ENCODE results near the gene TRABD2B. TPM values are rescaled to one million over a fixed set of nuclear protein-coding genes. Genes with fewer than 3 reads are reported as not detected.

The TRABD2B gene
- total RNA-seq, 2 experiments from 2014 or later, result not detected

GRCh38 chr1:47883963-47884362 lies 113.2 kb downstream of the TRABD2B start:
- no peaks in the 10 kb centered on the region for H3K4me1 Mint-ChIP-seq (ENCODE audit: low read depth)
- H3K4me3 Mint-ChIP-seq, result no peak overlapping the region
- DNase-seq, result no peak
- peaks cover 2% of the 10 kb centered on the region for H3K27me3 Mint-ChIP-seq (ENCODE audit: low read depth)
- CTCF ChIA-PET, result no interaction called here
- H3K27ac Mint-ChIP-seq, result no peak overlapping the region
- intact Hi-C loops (cut with micrococcal nuclease), result no loop called here
- H3K36me3 Mint-ChIP-seq (ENCODE audit: low read depth), result no peaks in the 10 kb centered on the region
- no peaks in the 10 kb centered on the region for H3K9me3 Mint-ChIP-seq

GRCh38 chr1:47881505-47882442 lies 115.4 kb downstream of the TRABD2B start:
- peaks cover under 1% of the 10 kb centered on the region for H3K27me3 Mint-ChIP-seq (ENCODE audit: low read depth)
- no peak for DNase-seq
- no peak overlapping the region for H3K27ac Mint-ChIP-seq
- intact Hi-C loops (cut with micrococcal nuclease), result no loop called here
- no peak overlapping the region for H3K4me3 Mint-ChIP-seq
- no peaks in the 10 kb centered on the region for H3K9me3 Mint-ChIP-seq
- H3K36me3 Mint-ChIP-seq (ENCODE audit: low read depth), result no peaks in the 10 kb centered on the region
- H3K4me1 Mint-ChIP-seq (ENCODE audit: low read depth), result no peaks in the 10 kb centered on the region
- CTCF ChIA-PET, result no interaction called here

DNA sequence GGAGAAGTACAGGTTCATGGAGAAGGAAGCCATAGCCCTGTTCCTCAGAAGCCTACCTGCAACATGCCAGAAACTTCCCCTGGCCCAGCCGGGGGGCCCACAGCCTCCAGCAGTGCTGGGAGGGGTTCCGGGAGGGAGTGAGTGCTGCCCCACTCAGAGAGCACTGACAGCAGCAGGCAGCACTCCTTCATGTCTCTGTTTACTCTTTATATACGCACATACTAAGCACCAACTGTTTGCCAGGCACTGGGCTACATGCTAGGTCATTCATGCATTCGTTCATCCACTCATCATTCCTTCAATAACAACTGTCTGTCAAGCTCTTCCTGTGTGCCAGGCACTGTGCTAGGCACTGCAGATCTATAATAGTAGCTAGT lies 120.6 kb downstream of the TRABD2B start:
- intact Hi-C loops (cut with micrococcal nuclease), result no loop called here
- H3K27me3 Mint-ChIP-seq (ENCODE audit: low read depth), result peaks cover 5% of the 10 kb centered on the region
- no peaks in the 10 kb centered on the region for H3K9me3 Mint-ChIP-seq
- H3K36me3 Mint-ChIP-seq (ENCODE audit: low read depth), result no peaks in the 10 kb centered on the region
- H3K27ac Mint-ChIP-seq, result no peak overlapping the region
- H3K4me1 Mint-ChIP-seq (ENCODE audit: low read depth), result no peaks in the 10 kb centered on the region
- DNase-seq, result no peak
- CTCF ChIA-PET, result interaction anchor here (0.5 kb wide), 1 partner anchor 104 kb away, joined by 3 read pairs; no protein-coding TSS in a partner anchor
- H3K4me3 Mint-ChIP-seq, result no peak overlapping the region

DNA sequence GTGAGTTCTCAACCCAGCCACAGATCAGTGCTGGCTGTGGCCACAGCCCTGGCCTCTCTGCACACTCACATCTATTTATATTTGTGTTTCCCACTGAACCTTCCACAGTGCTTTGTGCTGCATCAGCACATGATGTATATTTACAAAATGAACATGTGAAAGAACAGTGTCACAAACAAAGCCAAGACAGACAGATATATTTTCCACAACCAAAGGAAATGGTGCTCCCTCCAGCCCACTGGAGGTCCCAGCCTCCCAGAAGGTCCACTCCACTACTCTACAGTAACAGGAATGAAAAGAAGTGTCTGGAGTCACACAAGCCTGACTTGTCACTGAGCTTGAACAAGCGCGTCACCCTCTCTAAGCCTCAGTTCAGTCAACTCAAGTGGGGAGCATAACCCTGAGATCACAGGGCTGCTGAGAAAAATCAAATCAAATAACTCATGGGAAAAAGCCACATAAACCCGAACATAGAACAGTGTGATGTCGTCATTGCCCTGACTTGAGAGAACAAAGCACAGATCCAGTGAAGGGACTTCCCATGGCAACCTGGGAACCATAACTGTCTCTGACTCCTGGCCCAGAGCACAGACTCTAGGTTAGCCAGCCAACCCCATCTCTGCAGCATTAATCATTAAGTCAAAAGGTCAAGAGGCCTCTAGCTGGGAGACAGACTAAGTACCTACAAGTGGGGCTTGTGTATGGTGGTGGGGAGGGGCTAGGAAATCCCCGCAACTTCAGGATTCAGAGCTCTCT lies 121.2 kb downstream of the TRABD2B start:
- intact Hi-C loops (cut with micrococcal nuclease), result no loop called here
- CTCF ChIA-PET, result interaction anchor here (0.5 to 1.0 kb wide), 2 partner anchors 105 to 328 kb away, joined by 3 to 4 read pairs; no protein-coding TSS in a partner anchor

GRCh38 chr1:47875036-47875435 lies 122.1 kb downstream of the TRABD2B start:
- Mint-ChIP-seq H3K4me1 (ENCODE audit: low read depth) (no peaks in the 10 kb centered on the region), H3K36me3 (ENCODE audit: low read depth) (no peaks in the 10 kb centered on the region), H3K9me3 (no peaks in the 10 kb centered on the region), H3K27ac (no peak overlapping the region), H3K4me3 (no peak overlapping the region), H3K27me3 (ENCODE audit: low read depth) (peaks cover 5% of the 10 kb centered on the region)
- intact Hi-C loops (cut with micrococcal nuclease), result no loop called here
- no peak for DNase-seq
- CTCF ChIA-PET, result interaction anchor here (1.0 kb wide), 1 partner anchor 329 kb away, joined by 4 read pairs; no protein-coding TSS in a partner anchor

More for the DNA sequence above, 121.2 kb downstream of the TRABD2B start:
- no peak for DNase-seq
- Mint-ChIP-seq H3K36me3 (ENCODE audit: low read depth) (no peaks in the 10 kb centered on the region), H3K27ac (no peak overlapping the region), H3K27me3 (ENCODE audit: low read depth) (peaks cover 5% of the 10 kb centered on the region), H3K9me3 (no peaks in the 10 kb centered on the region), H3K4me3 (no peak overlapping the region), H3K4me1 (ENCODE audit: low read depth) (no peaks in the 10 kb centered on the region)

- Mint-ChIP-seq H3K4me1 (ENCODE audit: low read depth) (no peaks in the 10 kb centered on the region), H3K27ac (no peak overlapping the region), H3K4me3 (no peak overlapping the region), H3K27me3 (ENCODE audit: low read depth) (peaks cover 5% of the 10 kb centered on the region), H3K36me3 (ENCODE audit: low read depth) (no peaks in the 10 kb centered on the region), H3K9me3 (no peaks in the 10 kb centered on the region)
- intact Hi-C loops (cut with micrococcal nuclease), result no loop called here
- no peak for DNase-seq
- CTCF ChIA-PET, result no interaction called here
Measured at GRCh38 chr1:47873337-47873736, 123.8 kb downstream of the TRABD2B start.

DNA sequence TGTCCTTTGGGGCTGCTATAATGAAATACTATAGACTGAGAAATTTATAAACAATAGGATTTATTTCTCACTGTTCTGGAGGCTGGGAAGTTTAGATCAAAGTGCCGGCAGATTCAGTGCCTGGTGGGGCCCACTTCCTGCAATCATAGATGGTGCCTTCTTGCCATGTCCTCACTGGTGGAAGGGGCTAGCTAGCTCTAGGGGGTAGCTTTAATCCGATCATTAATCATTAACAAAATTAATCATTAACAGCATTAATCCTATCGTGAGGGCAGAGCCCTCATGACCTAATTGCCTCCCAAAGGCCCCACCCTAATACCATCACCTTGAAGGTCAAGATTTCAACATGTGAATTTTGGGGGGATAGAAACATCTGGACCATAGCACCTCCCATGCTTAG lies 124.3 kb downstream of the TRABD2B start:
- H3K9me3 Mint-ChIP-seq, result no peaks in the 10 kb centered on the region
- intact Hi-C loops (cut with micrococcal nuclease), result no loop called here
- no peaks in the 10 kb centered on the region for H3K36me3 Mint-ChIP-seq (ENCODE audit: low read depth)
- no peak overlapping the region for H3K27ac Mint-ChIP-seq
- H3K27me3 Mint-ChIP-seq (ENCODE audit: low read depth), result peaks cover 5% of the 10 kb centered on the region
- CTCF ChIA-PET, result no interaction called here
- no peak overlapping the region for H3K4me3 Mint-ChIP-seq
- H3K4me1 Mint-ChIP-seq (ENCODE audit: low read depth), result no peaks in the 10 kb centered on the region
- DNase-seq, result no peak

- intact Hi-C loops (cut with micrococcal nuclease), result no loop called here
- CTCF ChIA-PET, result no interaction called here
- Mint-ChIP-seq H3K9me3 (no peaks in the 10 kb centered on the region), H3K36me3 (ENCODE audit: low read depth) (no peaks in the 10 kb centered on the region), H3K4me3 (no peak overlapping the region), H3K27ac (no peak overlapping the region), H3K27me3 (ENCODE audit: low read depth) (peaks cover 5% of the 10 kb centered on the region), H3K4me1 (ENCODE audit: low read depth) (no peaks in the 10 kb centered on the region)
- no peak for DNase-seq
Measured at GRCh38 chr1:47871799-47872353, 125.3 kb downstream of the TRABD2B start.

DNA sequence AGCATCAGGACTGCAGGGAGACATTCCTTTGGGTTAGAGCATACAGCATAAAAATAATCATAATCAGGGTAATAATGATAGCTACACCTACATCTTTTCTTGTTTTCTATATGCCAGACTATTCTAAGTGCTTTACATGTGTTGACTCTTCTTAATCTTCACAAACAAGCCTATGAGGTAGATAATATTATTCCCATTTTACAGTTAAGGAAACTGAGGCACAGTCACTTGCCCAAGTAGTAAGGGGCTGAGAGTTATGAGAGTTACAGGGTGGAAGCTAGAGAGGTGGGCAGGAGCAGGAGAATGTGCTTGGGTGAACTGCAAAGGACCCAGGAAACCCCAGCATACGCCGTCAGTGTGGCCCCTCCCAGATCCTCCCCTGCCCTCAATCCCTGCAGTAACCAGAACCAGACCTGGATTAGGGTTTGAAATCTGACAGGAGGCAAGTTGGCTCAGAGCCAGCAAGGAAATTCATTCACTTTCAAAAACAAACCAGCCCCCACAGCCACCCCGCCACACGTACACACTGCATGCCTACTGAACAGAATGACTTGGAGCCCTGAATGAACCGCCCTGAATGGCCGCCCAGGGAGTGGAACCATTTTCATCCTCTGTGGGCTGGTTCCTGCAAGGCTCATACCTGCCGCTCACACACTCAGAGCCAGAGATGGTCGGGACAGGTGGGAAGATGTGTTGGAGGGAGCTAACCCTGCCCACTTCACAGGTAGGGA lies 126.1 kb downstream of the TRABD2B start:
- Mint-ChIP-seq H3K27me3 (ENCODE audit: low read depth) (peaks cover 2% of the 10 kb centered on the region), H3K36me3 (ENCODE audit: low read depth) (no peaks in the 10 kb centered on the region), H3K27ac (no peak overlapping the region), H3K4me1 (ENCODE audit: low read depth) (no peaks in the 10 kb centered on the region), H3K9me3 (no peaks in the 10 kb centered on the region), H3K4me3 (no peak overlapping the region)
- DNase-seq, result no peak
- intact Hi-C loops (cut with micrococcal nuclease), result no loop called here
- CTCF ChIA-PET, result no interaction called here

- no peak overlapping the region for H3K4me3 Mint-ChIP-seq
- no peaks in the 10 kb centered on the region for H3K36me3 Mint-ChIP-seq (ENCODE audit: low read depth)
- intact Hi-C loops (cut with micrococcal nuclease), result no loop called here
- no peaks in the 10 kb centered on the region for H3K9me3 Mint-ChIP-seq
- DNase-seq, result no peak
- CTCF ChIA-PET, result interaction anchor here (0.6 kb wide), 1 partner anchor 133 kb away, joined by 3 read pairs; no protein-coding TSS in a partner anchor
- H3K4me1 Mint-ChIP-seq (ENCODE audit: low read depth), result no peaks in the 10 kb centered on the region
- no peaks in the 10 kb centered on the region for H3K27me3 Mint-ChIP-seq (ENCODE audit: low read depth)
- no peak overlapping the region for H3K27ac Mint-ChIP-seq
Measured at GRCh38 chr1:47870480-47870879, 126.7 kb downstream of the TRABD2B start.

GRCh38 chr1:47868348-47868676 lies 128.9 kb downstream of the TRABD2B start:
- no peak for DNase-seq
- H3K27me3 Mint-ChIP-seq (ENCODE audit: low read depth), result no peaks in the 10 kb centered on the region
- H3K9me3 Mint-ChIP-seq, result no peaks in the 10 kb centered on the region
- no peak overlapping the region for H3K27ac Mint-ChIP-seq
- intact Hi-C loops (cut with micrococcal nuclease), result no loop called here
- no peak overlapping the region for H3K4me3 Mint-ChIP-seq
- CTCF ChIA-PET, result no interaction called here
- H3K36me3 Mint-ChIP-seq (ENCODE audit: low read depth), result no peaks in the 10 kb centered on the region
- no peaks in the 10 kb centered on the region for H3K4me1 Mint-ChIP-seq (ENCODE audit: low read depth)
